IPS DF 6.9 (cell line): ENCODE measurements around the gene IQCK.

Experiments used
- DNase-seq: peaks from one replicate; pipeline ENCODE4 v3.0.0-alpha.2; 2013; ENCODE audit warnings: low read depth, low spot score
- H3K27ac ChIP-seq: one replicate; pipeline ENCODE4 v1.5.1; 2013; ENCODE audit warnings: low read length, control low read depth
- H3K27me3 ChIP-seq: 2 replicates; pipeline ENCODE4 v1.6.1; 2013; ENCODE audit warnings: mild to moderate bottlenecking, low read length; ENCODE audit not compliant: control insufficient read depth, insufficient read depth
- H3K36me3 ChIP-seq: 2 replicates; pipeline ENCODE4 v1.6.1; 2013; ENCODE audit warnings: low read length; ENCODE audit not compliant: control insufficient read depth, insufficient read depth
- H3K4me1 ChIP-seq: 2 replicates; pipeline ENCODE4 v1.6.1; 2013; ENCODE audit warnings: low read length; ENCODE audit not compliant: control insufficient read depth, insufficient read depth
- H3K4me3 ChIP-seq: 2 replicates; pipeline ENCODE4 v1.5.1; 2013; ENCODE audit warnings: mild to moderate bottlenecking, low read length
- H3K9me3 ChIP-seq: 2 replicates; pipeline ENCODE4 v1.6.1; 2013; ENCODE audit warnings: low read length, inconsistent platforms; ENCODE audit not compliant: control insufficient read depth, insufficient read depth
- WGBS: extraction: QIAGEN DNeasy Blood & Tissue Kit; methylation state at CpG from one replicate; pipeline ENCODE4 v1.1.7; 2013; ENCODE audit warnings: mixed read lengths, missing lambda C conversion rate; ENCODE audit not compliant: insufficient read length, insufficient coverage; 5-methylcytosine and 5-hydroxymethylcytosine counted together

Gene IQCK

DNA sequence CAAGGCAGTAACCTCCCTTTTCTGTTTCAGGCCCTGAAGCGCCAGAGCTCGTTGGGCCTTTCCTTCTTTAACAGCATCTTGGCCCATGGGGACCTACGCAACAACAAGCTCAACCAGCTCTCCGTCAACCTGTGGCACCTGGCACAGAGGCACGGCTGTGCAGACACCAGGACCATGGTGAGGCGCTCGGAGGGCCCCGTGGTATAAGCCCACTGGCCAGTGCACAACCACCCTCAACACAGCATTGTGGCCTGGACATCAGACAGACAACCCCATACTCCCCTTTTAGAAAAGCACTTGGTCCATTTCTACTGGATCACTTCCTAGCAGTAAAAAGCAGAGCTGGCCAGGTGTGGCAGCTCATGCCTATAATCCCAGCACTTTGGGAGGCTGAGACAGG lies 18.6 kb upstream of the IQCK start:
- no CpG with 5 or more reads among the region's 8 CpGs for WGBS
- no peaks in the 10 kb centered on the region for H3K4me1 ChIP-seq
- DNase-seq, result no peak
- H3K27ac ChIP-seq, result no peak overlapping the region
- H3K4me3 ChIP-seq, result no peak overlapping the region; the same call in 1 of the 2 replicates
- H3K9me3 ChIP-seq, result no peaks in the 10 kb centered on the region
- no peaks in the 10 kb centered on the region for H3K27me3 ChIP-seq
- peaks cover 20% of the 10 kb centered on the region for H3K36me3 ChIP-seq

DNA sequence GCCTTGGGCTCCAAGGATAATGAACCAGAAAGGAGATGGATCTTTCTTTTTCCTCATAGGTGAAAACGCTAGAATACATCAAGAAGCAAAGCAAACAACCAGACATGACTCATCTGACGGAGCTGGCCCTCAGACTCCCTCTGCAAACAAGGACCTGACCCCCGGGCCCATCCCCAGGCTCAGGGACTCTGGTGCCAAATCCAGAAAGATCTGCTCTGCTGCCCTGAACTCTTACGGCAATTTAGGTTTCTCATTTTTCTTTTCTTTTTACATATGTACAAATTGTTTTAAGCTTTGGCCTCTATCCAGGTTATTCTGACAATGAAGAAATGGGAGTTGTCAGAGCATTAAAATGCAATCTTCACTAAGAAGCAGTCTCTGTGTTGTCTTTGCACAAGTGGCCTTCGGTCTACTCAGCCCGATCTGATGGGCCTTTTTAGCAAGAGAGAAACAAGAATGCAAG lies 17.7 kb upstream of the IQCK start:
- no peaks in the 10 kb centered on the region for H3K9me3 ChIP-seq
- H3K4me1 ChIP-seq, result no peaks in the 10 kb centered on the region
- H3K27me3 ChIP-seq, result no peaks in the 10 kb centered on the region
- peaks cover 29% of the 10 kb centered on the region for H3K36me3 ChIP-seq
- WGBS, result no CpG with 5 or more reads among the region's 6 CpGs
- H3K27ac ChIP-seq, result no peak overlapping the region
- no peak overlapping the region for H3K4me3 ChIP-seq
- DNase-seq, result no peak

DNA sequence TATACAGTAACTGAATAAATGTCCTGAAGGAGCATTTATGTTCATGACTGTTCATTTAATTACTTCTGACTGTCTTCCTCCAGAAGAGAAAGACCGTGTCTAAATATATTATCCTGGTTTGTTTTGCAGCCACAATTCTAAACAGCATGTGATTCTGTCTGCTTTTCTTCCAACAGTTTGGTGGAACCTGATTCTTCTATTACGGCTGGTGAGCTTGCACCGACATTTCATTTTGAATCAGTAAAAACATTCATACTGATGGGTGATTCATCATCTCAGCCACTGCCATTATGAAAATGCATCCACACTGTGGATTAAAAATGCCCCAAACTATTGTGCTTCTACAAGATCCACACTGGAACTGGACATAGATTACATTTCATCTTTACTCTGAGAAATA lies 17.0 kb upstream of the IQCK start:
- H3K27ac ChIP-seq, result no peak overlapping the region
- H3K4me1 ChIP-seq, result no peaks in the 10 kb centered on the region
- H3K9me3 ChIP-seq, result no peaks in the 10 kb centered on the region
- H3K4me3 ChIP-seq, result no peak overlapping the region
- no CpG with 5 or more reads among the region's 3 CpGs for WGBS
- H3K27me3 ChIP-seq, result no peaks in the 10 kb centered on the region
- no peak for DNase-seq
- peaks cover 35% of the 10 kb centered on the region for H3K36me3 ChIP-seq

DNA sequence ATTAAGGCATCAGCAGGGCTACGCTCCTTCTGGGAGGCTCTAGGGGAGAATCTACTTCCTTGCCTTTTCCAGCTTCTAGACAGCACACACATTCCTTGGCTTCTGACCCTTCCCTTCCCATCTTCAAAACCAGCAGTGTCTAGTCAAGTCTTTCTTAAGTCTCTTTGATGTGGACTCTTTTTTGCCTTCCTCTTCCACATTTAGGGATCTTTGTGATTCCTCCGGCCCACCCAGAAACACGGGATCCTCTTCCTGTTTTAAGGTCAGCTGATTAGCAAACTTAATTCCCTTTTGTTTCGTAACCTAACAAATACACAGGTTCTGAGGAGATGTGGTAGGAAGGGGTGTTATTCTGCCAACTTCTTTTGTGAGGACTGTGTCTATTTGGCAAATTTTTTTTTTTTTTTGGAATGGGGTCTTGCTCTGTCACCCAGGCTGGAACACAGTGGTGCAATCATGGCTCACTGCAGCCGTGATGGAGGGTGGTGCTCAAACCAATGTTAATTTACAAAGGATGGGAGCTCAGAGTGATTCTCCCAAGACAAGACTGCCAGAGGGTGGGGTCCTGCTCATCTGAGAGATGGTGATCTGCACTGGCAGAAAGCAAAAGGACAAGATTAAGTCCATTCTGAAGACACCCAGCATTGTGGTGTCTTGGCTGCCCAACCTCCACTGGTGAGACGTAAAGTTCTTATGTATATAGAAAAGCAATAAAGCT lies 14.7 kb upstream of the IQCK start:
- Histone ChIP-seq H3K4me3 (no peak overlapping the region), H3K9me3 (no peaks in the 10 kb centered on the region), H3K4me1 (peaks cover 7% of the 10 kb centered on the region), H3K36me3 (peaks cover 30% of the 10 kb centered on the region), H3K27me3 (no peaks in the 10 kb centered on the region), H3K27ac (no peak overlapping the region)
- no peak for DNase-seq
- WGBS, result no CpG with 5 or more reads among the region's 6 CpGs

- Histone ChIP-seq H3K4me1 (peaks cover 9% of the 10 kb centered on the region), H3K4me3 (no peak overlapping the region), H3K36me3 (peaks cover 34% of the 10 kb centered on the region), H3K27me3 (no peaks in the 10 kb centered on the region), H3K27ac (no peak overlapping the region), H3K9me3 (no peaks in the 10 kb centered on the region)
- WGBS, result no CpG with 5 or more reads among the region's 18 CpGs
- no peak for DNase-seq
These were observed 13.5 kb upstream of the IQCK start for GRCh38 chr16:19704321-19705145.

DNA sequence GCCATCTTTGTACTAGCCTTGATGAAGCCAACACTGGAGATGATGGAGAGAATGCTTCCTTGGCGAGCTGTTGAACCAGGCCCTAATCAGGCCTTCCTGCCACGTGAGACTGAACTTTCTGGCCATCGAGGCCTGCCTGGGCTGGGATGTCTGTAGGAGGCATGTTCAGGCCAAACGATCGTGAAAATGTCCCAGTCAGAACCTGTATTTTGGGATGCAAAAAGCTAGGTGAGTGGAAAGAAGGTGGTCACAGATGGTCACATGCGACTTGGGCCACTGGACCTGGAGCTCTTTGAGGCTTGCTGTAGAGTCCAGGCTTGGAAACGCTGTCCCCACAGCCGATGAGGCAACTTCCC lies 12.9 kb upstream of the IQCK start:
- no peak for DNase-seq
- no peaks in the 10 kb centered on the region for H3K27me3 ChIP-seq
- no peak overlapping the region for H3K27ac ChIP-seq
- WGBS, result no CpG with 5 or more reads among the region's 8 CpGs
- no peak overlapping the region for H3K4me3 ChIP-seq
- peaks cover 39% of the 10 kb centered on the region for H3K36me3 ChIP-seq
- H3K4me1 ChIP-seq, result peaks cover 9% of the 10 kb centered on the region
- H3K9me3 ChIP-seq, result no peaks in the 10 kb centered on the region

DNA sequence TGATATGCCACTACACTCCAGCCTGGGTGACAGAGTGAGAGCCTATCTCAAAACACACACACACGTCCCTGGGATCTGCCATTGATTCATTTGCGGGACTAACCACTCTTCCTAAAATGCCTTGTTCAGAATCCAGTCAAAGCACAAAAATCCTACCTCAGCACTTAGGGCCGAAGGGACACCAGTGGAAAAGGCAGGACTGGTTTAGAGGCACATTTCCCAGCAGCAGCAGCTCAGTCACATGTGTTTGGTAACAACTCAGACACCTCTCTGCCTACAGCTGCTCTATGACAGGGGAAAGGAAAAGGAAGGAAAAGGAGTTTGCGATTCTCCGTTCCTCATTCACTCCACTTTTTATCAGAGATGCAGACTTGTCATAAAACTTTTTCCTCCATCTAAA lies 12.2 kb upstream of the IQCK start:
- Histone ChIP-seq H3K9me3 (no peaks in the 10 kb centered on the region), H3K27me3 (no peaks in the 10 kb centered on the region), H3K4me3 (no peak overlapping the region), H3K27ac (no peak overlapping the region), H3K4me1 (peaks cover 9% of the 10 kb centered on the region), H3K36me3 (peaks cover 41% of the 10 kb centered on the region)
- DNase-seq, result no peak
- no CpG with 5 or more reads among the region's 5 CpGs for WGBS

DNA sequence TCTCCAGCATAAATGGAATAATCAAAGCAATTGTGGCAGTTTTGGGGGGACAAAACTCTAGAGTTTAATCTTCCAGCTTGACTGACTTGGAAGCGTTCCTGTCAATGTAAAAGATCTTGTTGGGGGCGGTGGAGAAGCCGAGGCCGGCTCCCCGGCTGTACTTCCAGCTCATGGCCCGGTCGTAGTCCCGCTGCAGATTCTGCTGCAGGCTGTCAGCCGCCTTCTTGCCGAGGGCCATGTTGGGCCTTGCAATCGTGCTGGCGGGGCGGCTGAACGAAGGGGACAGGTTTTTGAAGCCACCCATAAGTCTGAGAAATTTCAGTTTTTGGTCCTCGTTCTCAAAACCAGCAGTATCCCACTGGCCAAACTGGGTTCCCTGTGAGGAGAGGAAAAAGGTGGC lies 11.2 kb upstream of the IQCK start:
- H3K27me3 ChIP-seq, result no peaks in the 10 kb centered on the region
- no peak for DNase-seq
- no peak overlapping the region for H3K27ac ChIP-seq
- no peak overlapping the region for H3K4me3 ChIP-seq
- no CpG with 5 or more reads among the region's 15 CpGs for WGBS
- peaks cover 12% of the 10 kb centered on the region for H3K4me1 ChIP-seq
- H3K9me3 ChIP-seq, result no peaks in the 10 kb centered on the region
- H3K36me3 ChIP-seq, result peaks cover 46% of the 10 kb centered on the region

DNA sequence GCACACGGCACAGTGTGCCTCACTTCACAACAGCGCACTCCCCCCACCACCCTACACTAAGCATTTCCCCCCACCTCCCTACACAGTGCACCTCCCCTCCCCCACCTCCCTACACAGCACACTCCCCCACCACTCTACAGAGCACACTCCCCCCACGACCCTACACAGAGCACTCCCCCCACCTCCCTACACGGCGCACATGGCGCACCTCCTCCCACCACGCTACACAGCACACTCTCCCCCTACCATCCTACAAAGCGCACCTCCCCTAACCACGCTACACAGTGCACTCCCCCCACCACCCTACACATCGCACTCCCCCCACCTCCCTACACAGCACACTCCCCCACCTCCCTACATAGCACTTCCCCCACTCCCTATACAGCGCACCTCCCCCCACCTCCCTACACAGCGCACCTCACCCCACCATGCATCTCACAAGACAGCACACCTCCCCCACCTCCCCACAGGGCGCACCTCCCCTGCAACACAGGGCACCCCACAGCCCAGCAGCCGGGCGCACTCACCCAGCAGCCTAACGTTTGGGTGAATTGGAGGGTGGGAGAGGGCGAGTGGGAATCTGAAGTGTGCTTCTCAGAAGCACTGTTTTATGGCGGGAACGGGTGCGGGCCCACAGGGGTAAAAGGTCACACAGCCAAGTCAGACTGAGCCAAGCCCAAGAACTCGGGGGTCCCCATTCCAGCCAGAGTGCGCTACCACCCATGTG lies 10.3 kb upstream of the IQCK start:
- DNase-seq, result no peak
- no peak overlapping the region for H3K4me3 ChIP-seq
- WGBS, result no CpG with 5 or more reads among the region's 22 CpGs
- H3K9me3 ChIP-seq, result no peaks in the 10 kb centered on the region
- H3K27me3 ChIP-seq, result no peaks in the 10 kb centered on the region
- peaks cover 14% of the 10 kb centered on the region for H3K4me1 ChIP-seq
- no peak overlapping the region for H3K27ac ChIP-seq
- peaks cover 41% of the 10 kb centered on the region for H3K36me3 ChIP-seq

- Histone ChIP-seq H3K9me3 (no peaks in the 10 kb centered on the region), H3K27me3 (no peaks in the 10 kb centered on the region), H3K4me1 (peaks cover 14% of the 10 kb centered on the region), H3K36me3 (peaks cover 35% of the 10 kb centered on the region), H3K4me3 (no peak overlapping the region), H3K27ac (no peak overlapping the region)
- DNase-seq, result no peak
- no CpG with 5 or more reads among the region's 18 CpGs for WGBS
These were observed 9.5 kb upstream of the IQCK start for GRCh38 chr16:19708296-19709205.
